Keratinocyte (primary cell): ENCODE results near the gene STX8. TPM values are rescaled to one million over a fixed set of nuclear protein-coding genes. Genes with fewer than 3 reads are reported as not detected.

Experiments used
- DNase-seq: peaks from one replicate; pipeline ENCODE4 v3.0.0-alpha.2; 2011; ENCODE audit warnings: low read depth, missing footprints, low spot score
- FAIRE-seq: peaks from 2 replicates; lab custom pipeline; 2011; peaks lifted over from hg19 to GRCh38; lab: Jason Lieb, UNC
- H2AFZ ChIP-seq: 2 replicates; pipeline ENCODE4 v1.6.0; 2012; ENCODE audit warnings: low read length, control low read depth, inconsistent platforms; ENCODE audit not compliant: control insufficient read depth
- H3K27ac ChIP-seq: 2 replicates; pipeline ENCODE4 v1.5.1; 2011; ENCODE audit warnings: low read length; ENCODE audit not compliant: control insufficient read depth, insufficient read depth
- H3K27me3 ChIP-seq: 3 replicates; pipeline ENCODE4 v1.6.0; 2011; ENCODE audit warnings: low read length; ENCODE audit not compliant: control insufficient read depth, insufficient read depth; ENCODE audit errors: extremely low read depth
- H3K36me3 ChIP-seq, 2 experiments: 2 replicates in 1 of 2; 3 replicates in 1 of 2; pipeline ENCODE4 v1.5.1; 2011; ENCODE audit warnings: low read length in 2 of 2, mild to moderate bottlenecking in 1 of 2; ENCODE audit not compliant: control insufficient read depth in 2 of 2, insufficient read depth in 2 of 2; ENCODE audit errors: extremely low read depth in 1 of 2
- H3K4me1 ChIP-seq: 3 replicates; pipeline ENCODE4 v1.5.1; 2011; ENCODE audit warnings: low read length; ENCODE audit not compliant: control insufficient read depth, insufficient read depth; ENCODE audit errors: extremely low read depth
- H3K4me2 ChIP-seq: 3 replicates; pipeline ENCODE4 v1.6.0; 2011; ENCODE audit warnings: low read depth, low read length; ENCODE audit not compliant: control insufficient read depth, insufficient read depth; ENCODE audit errors: extremely low read depth
- H3K4me3 ChIP-seq, 3 experiments: fragments of 200-600 bp in 1 of 3; sonication (generic) in 1 of 3; 2 replicates in 2 of 3; 3 replicates in 1 of 3; pipeline ENCODE4 v1.5.1; 2011 to 2016; ENCODE audit warnings: low read length in 3 of 3, mild to moderate bottlenecking in 3 of 3, control low read depth in 2 of 3, inconsistent platforms in 1 of 3, low read depth in 1 of 3, mixed read lengths in 1 of 3, mixed run types in 1 of 3, moderate library complexity in 1 of 3; ENCODE audit not compliant: control insufficient read depth in 2 of 3, insufficient read depth in 2 of 3; ENCODE audit errors: extremely low read depth in 1 of 3
- H3K79me2 ChIP-seq: 2 replicates; pipeline ENCODE4 v1.6.0; 2012; ENCODE audit warnings: low read length; ENCODE audit not compliant: control insufficient read depth, insufficient read depth
- H3K9ac ChIP-seq: 3 replicates; pipeline ENCODE4 v1.6.0; 2011; ENCODE audit warnings: low read length; ENCODE audit not compliant: control insufficient read depth, insufficient read depth; ENCODE audit errors: extremely low read depth
- H3K9me1 ChIP-seq: 3 replicates; pipeline ENCODE4 v1.6.0; 2011; ENCODE audit warnings: low read length; ENCODE audit not compliant: control insufficient read depth, insufficient read depth; ENCODE audit errors: extremely low read depth
- H3K9me3 ChIP-seq: 2 replicates; pipeline ENCODE4 v1.5.1; 2012; ENCODE audit warnings: low read depth, low read length; ENCODE audit not compliant: control insufficient read depth
- H4K20me1 ChIP-seq: 3 replicates; pipeline ENCODE4 v1.6.0; 2011; ENCODE audit warnings: low read length; ENCODE audit not compliant: control insufficient read depth, insufficient read depth; ENCODE audit errors: extremely low read depth
- CTCF ChIP-seq, 3 experiments: IDR thresholded peaks in 1 of 3; conservative IDR thresholded peaks in 1 of 3; optimal IDR thresholded peaks in 1 of 3; 2 replicates in 2 of 3; 3 replicates in 1 of 3; pipeline versions ENCODE3 to v1.5.1; 2011; ENCODE audit warnings: low read length in 3 of 3, mild to moderate bottlenecking in 3 of 3, moderate library complexity in 2 of 3, control low read depth in 1 of 3, inconsistent platforms in 1 of 3; ENCODE audit not compliant: insufficient read depth in 2 of 3; ENCODE audit errors: extremely low read depth in 1 of 3
- EZH2 ChIP-seq: IDR thresholded peaks from one replicate; pipeline ENCODE4 v1.6.1; 2012; ENCODE audit warnings: inconsistent platforms, mild to moderate bottlenecking, low read length, moderate library complexity
- dilution Hi-C: fragments of 300-500 bp; cut with MboI; formaldehyde crosslinking; loops from one replicate; pipeline ENCODE4 v1.7.0; 2020; ENCODE audit warnings: low sequenced_read_pairs; ENCODE audit not compliant: extremely low pct_ligation_motif_present
- polyA plus RNA-seq, 5 experiments: library from polyadenylated mRNA; depleted of rRNA in 3 of 5; stranded (reverse) in 3 of 5; stranded (forward) in 1 of 5; unstranded in 1 of 5; fragments of >200 nt; gene quantifications; 1 replicate in 1 of 5; 2 replicates in 3 of 5; 3 replicates in 1 of 5; pipeline versions ENCODE4 v1.2.1 to v1.2.3, GENCODE V29; 2011 to 2012; ENCODE audit warnings: missing spikeins in 2 of 5, low read depth in 1 of 5, low replicate concordance in 1 of 5

STX8 gene
- polyA plus RNA-seq, 1 donor (not counting 4 experiments of a cell fraction or from before 2014, with no cell fraction given) = 90.3 TPM

GRCh38 chr17:9513266-9513665 lies 62.4 kb downstream of the STX8 start:
- Histone ChIP-seq H3K27me3 (no peaks in the 10 kb centered on the region), H3K27ac (no peak overlapping the region), H3K4me2 (no peak overlapping the region), H3K9me1 (no peaks in the 10 kb centered on the region), H3K4me1 (peaks cover 10% of the 10 kb centered on the region), H3K36me3 (no peaks in the 10 kb centered on the region), H3K79me2 (no peaks in the 10 kb centered on the region), H3K9ac (no peak overlapping the region), H3K9me3 (no peaks in the 10 kb centered on the region), H2AFZ (no peak overlapping the region), H4K20me1 (no peaks in the 10 kb centered on the region), H3K4me3 (no peak overlapping the region)
- dilution Hi-C loops = no loop called here
- no peak for DNase-seq
- no peak for FAIRE-seq
- TF ChIP-seq CTCF (optimal IDR thresholded peaks at IDR 0.05 in 1 of 3, IDR thresholded peaks at IDR 0.05 in 1 of 3, conservative IDR thresholded peaks at IDR 0.05 in 1 of 3; ENCODE audit: extremely low read depth in 1 of 3, insufficient read depth in 2 of 3, low read length in 3 of 3) = no peak
- TF ChIP-seq EZH2 = no peak

GRCh38 chr17:9512323-9513168 lies 63.1 kb downstream of the STX8 start:
- Histone ChIP-seq H3K9ac (no peak overlapping the region), H3K9me3 (no peaks in the 10 kb centered on the region), H3K27me3 (no peaks in the 10 kb centered on the region), H3K4me2 (peak overlapping the region; percentile 34), H3K4me1 (peaks cover 10% of the 10 kb centered on the region), H4K20me1 (no peaks in the 10 kb centered on the region), H2AFZ (no peak overlapping the region), H3K4me3 (no peak overlapping the region), H3K9me1 (no peaks in the 10 kb centered on the region), H3K36me3 (no peaks in the 10 kb centered on the region), H3K79me2 (no peaks in the 10 kb centered on the region), H3K27ac (peak overlapping the region; percentile 39)
- peak; percentile 13 for DNase-seq
- peak; percentile 26 for FAIRE-seq
- TF ChIP-seq EZH2 = no peak
- TF ChIP-seq CTCF (optimal IDR thresholded peaks at IDR 0.05 in 1 of 3, IDR thresholded peaks at IDR 0.05 in 1 of 3, conservative IDR thresholded peaks at IDR 0.05 in 1 of 3; ENCODE audit: extremely low read depth in 1 of 3, insufficient read depth in 2 of 3, low read length in 3 of 3) = no peak
- dilution Hi-C loops = no loop called here
